ENCODE results near the gene TTC7B. TPM values are rescaled to one million over a fixed set of nuclear protein-coding genes. Genes with fewer than 3 reads are reported as not detected.

TTC7B gene
- total and polyA plus RNA-seq, 2 donors (not counting 3 experiments of a cell fraction or from before 2014, with no cell fraction given), result 46.8 to 76.5 TPM

DNA sequence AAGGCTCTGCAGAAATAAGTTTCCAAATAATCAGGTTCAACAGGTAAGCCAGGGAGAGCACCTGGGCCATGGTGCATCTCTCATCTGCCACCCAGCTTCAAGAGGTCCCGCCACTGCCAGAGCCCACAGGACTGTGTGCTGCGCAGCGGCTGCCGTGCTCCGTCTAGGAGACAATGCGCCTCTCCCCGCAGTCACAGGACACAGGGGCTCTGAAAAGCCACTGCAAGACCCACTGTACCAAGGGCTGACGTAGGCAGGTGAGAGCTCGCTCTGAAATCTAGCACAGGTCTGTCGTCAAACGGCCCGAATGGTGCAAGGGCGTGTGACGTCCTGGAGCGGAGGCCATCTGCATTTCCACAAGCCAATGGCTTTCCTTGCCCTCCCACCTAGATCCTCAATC lies 218.3 kb downstream of the TTC7B start:
- no peaks in the 10 kb centered on the region for H3K4me1 ChIP-seq (ENCODE audit: control insufficient read depth, extremely low read depth, insufficient read depth, low read length)
- no peak for TF ChIP-seq EZH2 (IDR thresholded peaks at IDR 0.05; ENCODE audit: borderline replicate concordance, low read depth, low read length, severe bottlenecking)
- TF ChIP-seq JUN (IDR thresholded peaks at IDR 0.05; ENCODE audit: borderline replicate concordance, insufficient read depth, insufficient read length, low read depth), result no peak
- TF ChIP-seq CTCF (IDR thresholded peaks at IDR 0.05; ENCODE audit: extremely low read depth in 1 of 2, insufficient read depth in 1 of 2, low read depth in 1 of 2, low read length in 2 of 2), result no peak
- no peak for TF ChIP-seq GATA2 (IDR thresholded peaks at IDR 0.05; ENCODE audit: insufficient read depth, insufficient read length, low read depth, low read length)
- TF ChIP-seq FOS (IDR thresholded peaks at IDR 0.05; ENCODE audit: borderline replicate concordance, insufficient read depth, low read length), result no peak
- no peak for TF ChIP-seq POLR2AphosphoS5 (IDR thresholded peaks at IDR 0.05; ENCODE audit: insufficient read depth, low read depth, low read length)
- no peak for TF ChIP-seq MYC (IDR thresholded peaks at IDR 0.05; ENCODE audit: low read depth, low read length)
- TF ChIP-seq POLR2A (IDR thresholded peaks at IDR 0.05; ENCODE audit: low read depth, low read length), result no peak
- TF ChIP-seq, protein P1, sequence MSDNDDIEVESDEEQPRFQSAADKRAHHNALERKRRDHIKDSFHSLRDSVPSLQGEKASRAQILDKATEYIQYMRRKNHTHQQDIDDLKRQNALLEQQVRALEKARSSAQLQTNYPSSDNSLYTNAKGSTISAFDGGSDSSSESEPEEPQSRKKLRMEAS (IDR thresholded peaks at IDR 0.05; ENCODE audit: insufficient read depth, insufficient read length), result no peak
- H3K4me2 ChIP-seq (ENCODE audit: insufficient read depth, low read length), result no peak overlapping the region
- H3K36me3 ChIP-seq (ENCODE audit: control insufficient read depth in 2 of 2, extremely low read depth in 1 of 2, insufficient read depth in 2 of 2, low read length in 2 of 2), result peaks cover 0 to 3% of the 10 kb centered on the region in 2 experiments
- CTCF ChIA-PET, result no interaction called here
- POLR2A ChIA-PET, result no interaction called here
- FAIRE-seq (no peak), DNase-seq (ENCODE audit: low read depth, low spot score) (no peak)
- no peak overlapping the region for H3K4me3 ChIP-seq (replicated peaks in 1 of 3; ENCODE audit: insufficient read depth in 1 of 3, low read depth in 1 of 3, low read length in 3 of 3)
- no peaks in the 10 kb centered on the region for H3K9me3 ChIP-seq (replicated peaks; ENCODE audit: control insufficient read depth, insufficient read depth, low read length)
- no peaks in the 10 kb centered on the region for H3K9me1 ChIP-seq (replicated peaks; ENCODE audit: control insufficient read depth, extremely low read depth, insufficient read depth, low read length)
- intact Hi-C loops (cut with micrococcal nuclease), result no loop called here
- BruUV-seq (replicated peaks), result no TSS peak
- H4K20me1 ChIP-seq (replicated peaks; ENCODE audit: control insufficient read depth, extremely low read depth, insufficient read depth, low read length), result no peaks in the 10 kb centered on the region
- dilution Hi-C loops (cut with MboI; ENCODE audit: extremely low pct_ligation_motif_present, low sequenced_read_pairs), result no loop called here
- no peaks in the 10 kb centered on the region for H3K79me2 ChIP-seq (ENCODE audit: control insufficient read depth, insufficient read depth, low read length)
- H3K27me3 ChIP-seq (ENCODE audit: control insufficient read depth in 2 of 2, insufficient read depth in 2 of 2, low read length in 2 of 2), result no peaks in the 10 kb centered on the region
- no peak overlapping the region for H2AFZ ChIP-seq (ENCODE audit: low read depth, low read length)
- no peak overlapping the region for H3K27ac ChIP-seq (ENCODE audit: insufficient read depth, low read depth, low read length)
- H3K9ac ChIP-seq (replicated peaks; ENCODE audit: extremely low read depth, insufficient read depth, low read length), result no peak overlapping the region

Data from endothelial cell of umbilical vein (primary cell).